Liver (tissue), 9 donors: ENCODE results near the gene FAM229B. TPM values are rescaled to one million over a fixed set of nuclear protein-coding genes. Genes with fewer than 3 reads are reported as not detected.

Experiments used
- DNase-seq: peaks from one replicate; pipeline ENCODE4 v3.0.0-alpha.2; 2017; ENCODE audit warnings: low spot score
- H3K27ac ChIP-seq, 2 donors: one replicate each; pipeline ENCODE4 v1.7.0; 2013; ENCODE audit warnings: inconsistent platforms in 2 of 2, low read length in 2 of 2, control low read depth in 1 of 2, low read depth in 1 of 2, mild to moderate bottlenecking in 1 of 2
- H3K27me3 ChIP-seq, 4 donors: one replicate each; pipeline versions ENCODE4 v1.6.1 to v1.7.0; 2013; ENCODE audit warnings: low read length in 3 of 4, inconsistent platforms in 1 of 4, mild to moderate bottlenecking in 1 of 4, moderate library complexity in 1 of 4; ENCODE audit not compliant: control insufficient read depth in 4 of 4, insufficient read depth in 4 of 4
- H3K36me3 ChIP-seq, 4 donors: one replicate each; pipeline versions ENCODE4 v1.6.1 to v1.7.0; 2013; ENCODE audit warnings: low read length in 3 of 4, mild to moderate bottlenecking in 3 of 4, low read depth in 1 of 4, moderate library complexity in 1 of 4; ENCODE audit not compliant: control insufficient read depth in 4 of 4, insufficient read depth in 3 of 4
- H3K4me1 ChIP-seq, 4 donors: one replicate each; pipeline versions ENCODE4 v1.6.1 to v1.7.0; 2013; ENCODE audit warnings: low read length in 3 of 4, mild to moderate bottlenecking in 3 of 4, moderate library complexity in 1 of 4; ENCODE audit not compliant: control insufficient read depth in 4 of 4, insufficient read depth in 4 of 4
- H3K4me3 ChIP-seq, 3 donors: one replicate each; pipeline versions ENCODE4 v1.6.1 to v1.7.0; 2013; ENCODE audit warnings: low read length in 3 of 3, control low read depth in 1 of 3, low read depth in 1 of 3, mild to moderate bottlenecking in 1 of 3
- H3K9ac ChIP-seq, 2 donors: one replicate each; pipeline ENCODE4 v1.7.0; 2013; ENCODE audit warnings: low read length in 2 of 2, mild to moderate bottlenecking in 2 of 2, moderate library complexity in 2 of 2, control low read depth in 1 of 2, low read depth in 1 of 2
- H3K9me3 ChIP-seq, 4 donors: one replicate each; pipeline versions ENCODE4 v1.6.1 to v1.7.0; 2013; ENCODE audit warnings: low read length in 3 of 4; ENCODE audit not compliant: control insufficient read depth in 4 of 4
- ATF3 ChIP-seq: IDR thresholded peaks from 2 replicates; pipeline ENCODE4 v1.6.1; 2016; ENCODE audit warnings: antibody characterized with exemption
- CTCF ChIP-seq: fragments of 150-350 bp; IDR thresholded peaks from 2 replicates; pipeline ENCODE4 v1.5.1; 2017; ENCODE audit warnings: improper control_type of control experiment, low read depth, low read length; ENCODE audit not compliant: missing input control
- EGR1 ChIP-seq, 2 donors: IDR thresholded peaks; 2 replicates each; pipeline ENCODE4 v1.6.1; 2016 to 2018; ENCODE audit warnings: antibody characterized with exemption in 2 of 2, low read depth in 2 of 2
- FOXA1 ChIP-seq: IDR thresholded peaks from 2 replicates; pipeline ENCODE4 v1.6.1; 2016; ENCODE audit warnings: antibody characterized with exemption
- FOXA2 ChIP-seq: IDR thresholded peaks from 2 replicates; pipeline ENCODE4 v1.6.1; 2016; ENCODE audit warnings: antibody characterized with exemption
- GABPA ChIP-seq, 2 donors: IDR thresholded peaks in 1 of 2; conservative IDR thresholded peaks in 1 of 2; 2 replicates each; pipeline ENCODE4 v1.6.1; 2016; ENCODE audit warnings: antibody characterized with exemption in 2 of 2, mild to moderate bottlenecking in 1 of 2, moderate library complexity in 1 of 2
- HNF4A ChIP-seq, 2 donors: conservative IDR thresholded peaks; 2 replicates each; pipeline ENCODE4 v1.6.1; 2016; ENCODE audit warnings: antibody characterized with exemption in 2 of 2, mild to moderate bottlenecking in 2 of 2
- NR2F2 ChIP-seq: IDR thresholded peaks from 2 replicates; pipeline ENCODE4 v1.6.1; 2016; ENCODE audit warnings: antibody characterized with exemption
- RAD21 ChIP-seq, 2 donors: IDR thresholded peaks; 2 replicates each; pipeline ENCODE4 v1.6.1; 2016; ENCODE audit warnings: antibody characterized with exemption in 2 of 2, mild to moderate bottlenecking in 2 of 2
- REST ChIP-seq: IDR thresholded peaks from 2 replicates; pipeline ENCODE4 v1.6.1; 2016; ENCODE audit warnings: antibody characterized with exemption, mild to moderate bottlenecking
- RXRA ChIP-seq, 2 donors: IDR thresholded peaks; 2 replicates each; pipeline ENCODE4 v1.6.1; 2017 to 2018; ENCODE audit warnings: antibody characterized with exemption in 2 of 2, mild to moderate bottlenecking in 1 of 2
- SP1 ChIP-seq: IDR thresholded peaks from 2 replicates; pipeline ENCODE4 v1.6.1; 2018; ENCODE audit warnings: antibody characterized with exemption, mild to moderate bottlenecking
- TAF1 ChIP-seq: conservative IDR thresholded peaks from 2 replicates; pipeline ENCODE4 v1.6.1; 2016; ENCODE audit warnings: antibody characterized with exemption, mild to moderate bottlenecking
- YY1 ChIP-seq: IDR thresholded peaks from 2 replicates; pipeline ENCODE4 v1.6.1; 2016; ENCODE audit warnings: antibody characterized with exemption, mild to moderate bottlenecking
- ZBTB33 ChIP-seq: IDR thresholded peaks from 2 replicates; pipeline ENCODE4 v1.6.1; 2016; ENCODE audit warnings: antibody characterized with exemption
- WGBS: extraction: QIAGEN DNeasy Blood & Tissue Kit; methylation state at CpG from one replicate; pipeline ENCODE4 v1.1.7; 2013; 5-methylcytosine and 5-hydroxymethylcytosine counted together
- polyA plus RNA-seq, 2 donors: library from polyadenylated mRNA; stranded (reverse) in 1 of 2; unstranded in 1 of 2; fragments of 200-250 nt in 1 of 2; fragments of >200 nt in 1 of 2; fragmentation: Nextera tagmentation in 1 of 2; extraction: Ambion mirVana in 1 of 2; gene quantifications; one replicate each; pipeline versions ENCODE4 v1.2.1 to v1.2.3, GENCODE V29; 2013 to 2015
- total RNA-seq, 2 donors: library from RNA; depleted of rRNA; stranded (reverse); fragments of >200 nt; gene quantifications; one replicate each; pipeline ENCODE4 v1.2.3, GENCODE V29; 2014
- donor health status: healthy.
- donor health status: healthy.
- donor health status: healthy.
- donor health status: healthy.
- donor health status: healthy.

FAM229B gene
- total and polyA plus RNA-seq, 4 donors = 1.8 to 13.8 (median 7.1) TPM

- TF ChIP-seq TAF1 (no peak), EGR1 (IDR thresholded peaks at IDR 0.05; ENCODE audit: low read depth in 2 of 2) (no peak), ATF3 (no peak), RAD21 (IDR thresholded peaks at IDR 0.05) (no peak), HNF4A (conservative IDR thresholded peaks at IDR 0.05) (no peak), YY1 (no peak), RXRA (IDR thresholded peaks at IDR 0.05) (no peak)
These were observed 35.4 kb downstream of the FAM229B start (continued) for GRCh38 chr6:112122756-112123155.

GRCh38 chr6:112123982-112124381 lies 36.6 kb downstream of the FAM229B start:
- TF ChIP-seq FOXA1 (no peak), GABPA (IDR thresholded peaks at IDR 0.05 in 1 of 2, conservative IDR thresholded peaks at IDR 0.05 in 1 of 2) (no peak), RAD21 (IDR thresholded peaks at IDR 0.05) (no peak), CTCF (no peak), FOXA2 (no peak), YY1 (no peak), NR2F2 (no peak), ATF3 (no peak), REST (no peak), EGR1 (IDR thresholded peaks at IDR 0.05; ENCODE audit: low read depth in 2 of 2) (no peak), SP1 (no peak), RXRA (IDR thresholded peaks at IDR 0.05) (no peak), ZBTB33 (no peak)
- WGBS = 97% methylated on average over 1 of the region's 1 CpG
- H3K9me3 ChIP-seq = no peaks in the 10 kb centered on the region
- no peaks in the 10 kb centered on the region for H3K27me3 ChIP-seq
- H3K4me1 ChIP-seq = no peaks in the 10 kb centered on the region
- H3K9ac ChIP-seq = no peak overlapping the region
- H3K4me3 ChIP-seq = no peak overlapping the region
- no peak overlapping the region for H3K27ac ChIP-seq
- no peak for DNase-seq
- H3K36me3 ChIP-seq = no peaks in the 10 kb centered on the region
